ENCODE results near the gene KIF16B. TPM values are rescaled to one million over a fixed set of nuclear protein-coding genes. Genes with fewer than 3 reads are reported as not detected.
A peak's percentile ranks its signal among the peaks of the same experiment; 100 is the strongest.

KIF16B gene
- total and polyA plus RNA-seq, 4 donors: 5.1 to 19.7 (median 8.4) TPM

DNA sequence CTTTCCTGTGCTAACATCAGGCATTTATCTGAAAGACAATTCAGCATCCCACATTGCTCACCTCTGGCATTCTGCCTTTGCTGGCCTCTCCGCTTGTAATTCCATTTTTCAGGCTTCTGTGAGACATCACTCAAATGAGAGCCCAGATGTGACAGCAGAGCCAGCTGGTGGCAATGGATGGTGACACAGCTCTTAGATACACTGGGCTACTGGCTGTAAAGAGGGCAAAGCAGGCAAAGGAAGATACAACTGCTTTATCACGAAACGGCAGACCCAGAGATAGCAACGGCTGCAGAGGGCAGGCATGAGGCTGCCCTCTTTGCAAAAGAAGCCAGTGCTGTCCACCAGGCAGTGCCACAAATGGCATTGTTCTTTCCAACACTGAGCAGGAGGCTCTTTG lies 329.8 kb downstream of the KIF16B start:
- WGBS: 47% methylated on average over 4 of the region's 4 CpGs
- Histone ChIP-seq H3K4me3 (ENCODE audit: low read depth in 1 of 3, low read length in 3 of 3) (no peak overlapping the region), H3K27ac (ENCODE audit: low read depth in 1 of 2, low read length in 2 of 2) (no peak overlapping the region), H3K36me3 (ENCODE audit: control insufficient read depth in 4 of 4, insufficient read depth in 3 of 4, low read depth in 1 of 4, low read length in 3 of 4) (no peaks in the 10 kb centered on the region), H3K9me3 (ENCODE audit: control insufficient read depth in 4 of 4, low read length in 3 of 4) (peaks cover 0 to 14% (median 4%) of the 10 kb centered on the region in 4 donors), H3K4me1 (ENCODE audit: control insufficient read depth in 4 of 4, insufficient read depth in 4 of 4, low read length in 3 of 4) (no peaks in the 10 kb centered on the region), H3K9ac (ENCODE audit: low read depth in 1 of 2, low read length in 2 of 2) (no peak overlapping the region), H3K27me3 (ENCODE audit: control insufficient read depth in 4 of 4, insufficient read depth in 4 of 4, low read length in 3 of 4) (no peaks in the 10 kb centered on the region)
- DNase-seq (ENCODE audit: low spot score): no peak
- TF ChIP-seq TAF1 (conservative IDR thresholded peaks at IDR 0.05) (no peak), ZBTB33 (IDR thresholded peaks at IDR 0.05) (no peak), RXRA (IDR thresholded peaks at IDR 0.05) (no peak)

- no peaks in the 10 kb centered on the region for H3K4me1 ChIP-seq (ENCODE audit: control insufficient read depth in 4 of 4, insufficient read depth in 4 of 4, low read length in 3 of 4)
- peaks cover 4 to 21% (median 7%) of the 10 kb centered on the region in 4 donors for H3K9me3 ChIP-seq (ENCODE audit: control insufficient read depth in 4 of 4, low read length in 3 of 4)
- no peak overlapping the region for H3K4me3 ChIP-seq (ENCODE audit: low read depth in 1 of 3, low read length in 3 of 3)
- TF ChIP-seq JUND (IDR thresholded peaks at IDR 0.05) (no peak), NR2F2 (IDR thresholded peaks at IDR 0.05) (no peak), EGR1 (IDR thresholded peaks at IDR 0.05; ENCODE audit: low read depth in 2 of 2) (no peak), RAD21 (IDR thresholded peaks at IDR 0.05) (peak; percentile 29 to 55), SP1 (IDR thresholded peaks at IDR 0.05) (no peak)
- no peaks in the 10 kb centered on the region for H3K36me3 ChIP-seq (ENCODE audit: control insufficient read depth in 4 of 4, insufficient read depth in 3 of 4, low read depth in 1 of 4, low read length in 3 of 4)
- no peak for DNase-seq (ENCODE audit: low spot score)
- no peak overlapping the region for H3K27ac ChIP-seq (ENCODE audit: low read depth in 1 of 2, low read length in 2 of 2)
- H3K9ac ChIP-seq (ENCODE audit: low read depth in 1 of 2, low read length in 2 of 2): no peak overlapping the region
- no peaks in the 10 kb centered on the region for H3K27me3 ChIP-seq (ENCODE audit: control insufficient read depth in 4 of 4, insufficient read depth in 4 of 4, low read length in 3 of 4)
Measured at GRCh38 chr20:16241911-16242310, 331.3 kb downstream of the KIF16B start.

DNA sequence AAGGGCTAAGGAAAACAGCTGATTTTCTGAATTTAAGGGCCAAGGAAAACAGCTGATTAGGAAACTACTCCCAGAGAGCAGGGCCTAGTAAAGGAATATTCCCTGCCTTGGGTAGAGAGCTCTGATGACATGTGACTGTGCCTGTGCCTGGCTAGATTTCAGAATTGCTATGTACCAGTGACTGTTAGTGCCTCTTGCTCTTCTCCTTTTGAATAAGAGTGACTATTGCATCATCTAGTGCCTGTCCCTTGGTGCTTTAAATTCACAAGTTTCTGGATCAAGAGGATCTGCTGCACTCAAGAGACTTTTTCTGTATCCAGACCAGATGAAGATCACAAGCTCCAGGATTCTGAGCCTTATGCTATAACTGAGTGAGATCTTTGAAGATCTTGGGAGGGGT lies 332.9 kb downstream of the KIF16B start:
- no peak overlapping the region for H3K27ac ChIP-seq (ENCODE audit: low read depth in 1 of 2, low read length in 2 of 2)
- TF ChIP-seq TAF1 (conservative IDR thresholded peaks at IDR 0.05) (no peak), EGR1 (IDR thresholded peaks at IDR 0.05; ENCODE audit: low read depth in 2 of 2) (no peak), HNF4A (conservative IDR thresholded peaks at IDR 0.05) (no peak), YY1 (IDR thresholded peaks at IDR 0.05) (no peak), FOXA2 (IDR thresholded peaks at IDR 0.05) (no peak), MAX (IDR thresholded peaks at IDR 0.05) (no peak), RXRA (IDR thresholded peaks at IDR 0.05) (no peak), JUND (IDR thresholded peaks at IDR 0.05) (no peak), GABPA (IDR thresholded peaks at IDR 0.05 in 1 of 2, conservative IDR thresholded peaks at IDR 0.05 in 1 of 2) (no peak)
- TF ChIP-seq, protein P1, sequence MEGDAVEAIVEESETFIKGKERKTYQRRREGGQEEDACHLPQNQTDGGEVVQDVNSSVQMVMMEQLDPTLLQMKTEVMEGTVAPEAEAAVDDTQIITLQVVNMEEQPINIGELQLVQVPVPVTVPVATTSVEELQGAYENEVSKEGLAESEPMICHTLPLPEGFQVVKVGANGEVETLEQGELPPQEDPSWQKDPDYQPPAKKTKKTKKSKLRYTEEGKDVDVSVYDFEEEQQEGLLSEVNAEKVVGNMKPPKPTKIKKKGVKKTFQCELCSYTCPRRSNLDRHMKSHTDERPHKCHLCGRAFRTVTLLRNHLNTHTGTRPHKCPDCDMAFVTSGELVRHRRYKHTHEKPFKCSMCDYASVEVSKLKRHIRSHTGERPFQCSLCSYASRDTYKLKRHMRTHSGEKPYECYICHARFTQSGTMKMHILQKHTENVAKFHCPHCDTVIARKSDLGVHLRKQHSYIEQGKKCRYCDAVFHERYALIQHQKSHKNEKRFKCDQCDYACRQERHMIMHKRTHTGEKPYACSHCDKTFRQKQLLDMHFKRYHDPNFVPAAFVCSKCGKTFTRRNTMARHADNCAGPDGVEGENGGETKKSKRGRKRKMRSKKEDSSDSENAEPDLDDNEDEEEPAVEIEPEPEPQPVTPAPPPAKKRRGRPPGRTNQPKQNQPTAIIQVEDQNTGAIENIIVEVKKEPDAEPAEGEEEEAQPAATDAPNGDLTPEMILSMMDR (IDR thresholded peaks at IDR 0.05; ENCODE audit: low read depth, low read length, missing input control): no peak
- no peak overlapping the region for H3K9ac ChIP-seq (ENCODE audit: low read depth in 1 of 2, low read length in 2 of 2)
- H3K9me3 ChIP-seq (ENCODE audit: control insufficient read depth in 4 of 4, low read length in 3 of 4): peaks cover 4 to 21% (median 7%) of the 10 kb centered on the region in 4 donors
- H3K4me1 ChIP-seq (ENCODE audit: control insufficient read depth in 4 of 4, insufficient read depth in 4 of 4, low read length in 3 of 4): no peaks in the 10 kb centered on the region
- no peak for DNase-seq (ENCODE audit: low spot score)
- H3K36me3 ChIP-seq (ENCODE audit: control insufficient read depth in 4 of 4, insufficient read depth in 3 of 4, low read depth in 1 of 4, low read length in 3 of 4): no peaks in the 10 kb centered on the region
- no peak overlapping the region for H3K4me3 ChIP-seq (ENCODE audit: low read depth in 1 of 3, low read length in 3 of 3)
- H3K27me3 ChIP-seq (ENCODE audit: control insufficient read depth in 4 of 4, insufficient read depth in 4 of 4, low read length in 3 of 4): no peaks in the 10 kb centered on the region

All from liver (tissue), 9 donors.